A673 (cell line): ENCODE results near the gene ZNF367.

ENCODE experiments used
- EZH2 ChIP-seq: fragments of 200-600 bp; sonication (generic); IDR thresholded peaks from 2 replicates; pipeline ENCODE4 v1.6.1; 2017; ENCODE audit warnings: borderline replicate concordance, low read depth, mild to moderate bottlenecking, mixed read lengths, antibody characterized with exemption, low read length; ENCODE audit not compliant: poor library complexity, severe bottlenecking
- TF ChIP-seq, protein P1 (sequence below): fragments of 300-800, 200-600 bp; sonication (generic); conservative IDR thresholded peaks from 2 replicates; pipeline ENCODE4 v1.5.1; 2017; ENCODE audit warnings: low read depth, mild to moderate bottlenecking, antibody characterized with exemption, low read length, moderate library complexity, mixed read lengths

DNA sequence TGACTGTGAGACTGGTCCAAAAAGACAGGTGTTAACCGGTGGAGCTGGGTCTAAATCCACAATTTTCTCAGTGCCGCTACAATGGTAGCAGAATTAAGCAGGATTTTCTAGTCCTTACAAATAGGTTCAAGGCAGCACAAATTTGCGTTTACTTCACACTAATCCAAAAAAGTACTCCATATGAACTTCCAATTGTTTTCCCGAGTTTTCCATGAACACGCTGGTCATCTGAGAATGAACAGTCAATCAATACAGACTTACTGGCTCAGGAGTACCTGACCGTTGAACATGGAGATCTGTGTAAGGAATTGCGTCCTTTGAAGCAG is 35.4 kb downstream of the ZNF367 start:
- TF ChIP-seq, protein P1, sequence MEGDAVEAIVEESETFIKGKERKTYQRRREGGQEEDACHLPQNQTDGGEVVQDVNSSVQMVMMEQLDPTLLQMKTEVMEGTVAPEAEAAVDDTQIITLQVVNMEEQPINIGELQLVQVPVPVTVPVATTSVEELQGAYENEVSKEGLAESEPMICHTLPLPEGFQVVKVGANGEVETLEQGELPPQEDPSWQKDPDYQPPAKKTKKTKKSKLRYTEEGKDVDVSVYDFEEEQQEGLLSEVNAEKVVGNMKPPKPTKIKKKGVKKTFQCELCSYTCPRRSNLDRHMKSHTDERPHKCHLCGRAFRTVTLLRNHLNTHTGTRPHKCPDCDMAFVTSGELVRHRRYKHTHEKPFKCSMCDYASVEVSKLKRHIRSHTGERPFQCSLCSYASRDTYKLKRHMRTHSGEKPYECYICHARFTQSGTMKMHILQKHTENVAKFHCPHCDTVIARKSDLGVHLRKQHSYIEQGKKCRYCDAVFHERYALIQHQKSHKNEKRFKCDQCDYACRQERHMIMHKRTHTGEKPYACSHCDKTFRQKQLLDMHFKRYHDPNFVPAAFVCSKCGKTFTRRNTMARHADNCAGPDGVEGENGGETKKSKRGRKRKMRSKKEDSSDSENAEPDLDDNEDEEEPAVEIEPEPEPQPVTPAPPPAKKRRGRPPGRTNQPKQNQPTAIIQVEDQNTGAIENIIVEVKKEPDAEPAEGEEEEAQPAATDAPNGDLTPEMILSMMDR = no peak
- no peak for TF ChIP-seq EZH2
